HG02981 (cell line): ENCODE measurements around the gene UBALD2.
"Not testable (repeated sequence)": the region's sequence is repeated elsewhere in the genome, so short reads cannot be mapped to it uniquely, and the experiment has no call there.

Experiments
- ATAC-seq: cut with Tn5 transposase; IDR thresholded peaks from one replicate; pipeline ENCODE4 v1.9.1; 2021; ENCODE audit warnings: mild to moderate bottlenecking, moderate library complexity; ENCODE audit not compliant: unreplicated experiment

Gene UBALD2

GRCh38 chr17:76265624-76266243 is 586 bp downstream of the UBALD2 start:
- no peak for ATAC-seq

- ATAC-seq, result no peak
These were observed 1.2 kb downstream of the UBALD2 start for GRCh38 chr17:76266244-76266938.

- no peak for ATAC-seq
These were observed 2.0 kb downstream of the UBALD2 start for GRCh38 chr17:76267051-76267576.

- not testable (repeated sequence) for ATAC-seq
These were observed 2.4 kb downstream of the UBALD2 start for GRCh38 chr17:76267581-76268001.

GRCh38 chr17:76268015-76268749 is 3.0 kb downstream of the UBALD2 start:
- no peak for ATAC-seq

GRCh38 chr17:76268991-76269981 is 4.1 kb downstream of the UBALD2 start:
- no peak for ATAC-seq

GRCh38 chr17:76270127-76270592 is 5.0 kb downstream of the UBALD2 start:
- ATAC-seq, result no peak

- ATAC-seq, result no peak
These were observed 5.9 kb downstream of the UBALD2 start for GRCh38 chr17:76270770-76271668.

- ATAC-seq, result peak; percentile 52
These were observed 6.8 kb downstream of the UBALD2 start for GRCh38 chr17:76271669-76272540.

- peak; percentile 11 for ATAC-seq
These were observed 7.6 kb downstream of the UBALD2 start for GRCh38 chr17:76272541-76273444.

- ATAC-seq, result no peak
These were observed 8.4 kb downstream of the UBALD2 start for GRCh38 chr17:76273445-76274111.

- ATAC-seq, result no peak
These were observed 9.2 kb downstream of the UBALD2 start for GRCh38 chr17:76274112-76274956.

GRCh38 chr17:76275382-76276068 is 10.4 kb downstream of the UBALD2 start:
- no peak for ATAC-seq

GRCh38 chr17:76276069-76276431 is 10.9 kb downstream of the UBALD2 start:
- no peak for ATAC-seq
